Ectodermal cell (in vitro differentiated cells): Measurements from ENCODE around the gene CRYBA4. TPM values are rescaled to one million over a fixed set of nuclear protein-coding genes. Genes with fewer than 3 reads are reported as not detected.

ENCODE experiments used
- H3K27ac ChIP-seq: 2 replicates; pipeline ENCODE4 v1.7.0; 2013; ENCODE audit warnings: mild to moderate bottlenecking, low read depth, low read length; ENCODE audit not compliant: insufficient read depth, poor library complexity, severe bottlenecking
- H3K27me3 ChIP-seq: 2 replicates; pipeline ENCODE4 v1.7.0; 2013; ENCODE audit warnings: mild to moderate bottlenecking, low read length; ENCODE audit not compliant: insufficient read depth, control insufficient read depth, poor library complexity, severe bottlenecking
- H3K36me3 ChIP-seq: one replicate; pipeline ENCODE4 v1.7.0; 2013; ENCODE audit warnings: low read length; ENCODE audit not compliant: control insufficient read depth, insufficient read depth
- H3K4me1 ChIP-seq: one replicate; pipeline ENCODE4 v1.7.0; 2013; ENCODE audit warnings: low read length; ENCODE audit not compliant: control insufficient read depth, insufficient read depth
- H3K4me3 ChIP-seq: 2 replicates; pipeline ENCODE4 v1.7.0; 2013; ENCODE audit warnings: low read depth, low read length, control low read depth; ENCODE audit not compliant: insufficient read depth
- H3K9me3 ChIP-seq: 2 replicates; pipeline ENCODE4 v1.7.0; 2013; ENCODE audit warnings: mild to moderate bottlenecking, low read length, moderate library complexity; ENCODE audit not compliant: control insufficient read depth
- WGBS, 2 experiments: methylation state at CpG; one replicate each; pipeline ENCODE4 v1.1.7; 2013; ENCODE audit warnings: missing lambda C conversion rate in 2 of 2; 5-methylcytosine and 5-hydroxymethylcytosine counted together
- polyA plus RNA-seq, 4 experiments: library from polyadenylated mRNA; stranded (reverse); fragments of 50-300 nt; gene quantifications; one replicate each; pipeline ENCODE4 v1.2.3, GENCODE V29; 2013

CRYBA4 gene
- polyA plus RNA-seq (2013, experiment 1 of 4): 2.8 TPM
- polyA plus RNA-seq (2013, experiment 2 of 4): 2.4 TPM
- 2.3 TPM for polyA plus RNA-seq (2013, experiment 3 of 4)
- polyA plus RNA-seq (2013, experiment 4 of 4): 2.4 TPM

- Histone ChIP-seq H3K4me1 (peaks cover 20% of the 10 kb centered on the region), H3K27ac (no peak within 1 kb of the TSS), H3K4me3 (no peak within 1 kb of the TSS), H3K9me3 (no peaks in the 10 kb centered on the region), H3K27me3 (no peaks in the 10 kb centered on the region), H3K36me3 (no peaks in the 10 kb centered on the region)
- 48 to 51% methylated on average over 7 of the region's 7 CpGs for WGBS, 2 experiments
These were observed at the start of gene CRYBA4 for GRCh38 chr22:26621663-26622062. Gene CRYBA4, plus strand, starts transcription at chr22:26621963. Its CDS starts 634 bp downstream, at chr22:26622597.

GRCh38 chr22:26573026-26573662 lies 48.6 kb upstream of the CRYBA4 start:
- Histone ChIP-seq H3K36me3 (no peaks in the 10 kb centered on the region), H3K9me3 (no peaks in the 10 kb centered on the region), H3K27me3 (no peaks in the 10 kb centered on the region), H3K4me3 (no peak overlapping the region), H3K4me1 (peaks cover 21% of the 10 kb centered on the region), H3K27ac (no peak overlapping the region)
- WGBS, 2 experiments: 88 to 93% methylated on average over 10 of the region's 10 CpGs

- Histone ChIP-seq H3K36me3 (no peaks in the 10 kb centered on the region), H3K27me3 (no peaks in the 10 kb centered on the region), H3K9me3 (no peaks in the 10 kb centered on the region), H3K4me3 (no peak overlapping the region), H3K4me1 (peaks cover 16% of the 10 kb centered on the region), H3K27ac (no peak overlapping the region)
- WGBS, 2 experiments: 89 to 94% methylated on average over 6 to 7 of the region's 7 CpGs
These were observed 47.6 kb upstream of the CRYBA4 start for GRCh38 chr22:26574001-26574723.

DNA sequence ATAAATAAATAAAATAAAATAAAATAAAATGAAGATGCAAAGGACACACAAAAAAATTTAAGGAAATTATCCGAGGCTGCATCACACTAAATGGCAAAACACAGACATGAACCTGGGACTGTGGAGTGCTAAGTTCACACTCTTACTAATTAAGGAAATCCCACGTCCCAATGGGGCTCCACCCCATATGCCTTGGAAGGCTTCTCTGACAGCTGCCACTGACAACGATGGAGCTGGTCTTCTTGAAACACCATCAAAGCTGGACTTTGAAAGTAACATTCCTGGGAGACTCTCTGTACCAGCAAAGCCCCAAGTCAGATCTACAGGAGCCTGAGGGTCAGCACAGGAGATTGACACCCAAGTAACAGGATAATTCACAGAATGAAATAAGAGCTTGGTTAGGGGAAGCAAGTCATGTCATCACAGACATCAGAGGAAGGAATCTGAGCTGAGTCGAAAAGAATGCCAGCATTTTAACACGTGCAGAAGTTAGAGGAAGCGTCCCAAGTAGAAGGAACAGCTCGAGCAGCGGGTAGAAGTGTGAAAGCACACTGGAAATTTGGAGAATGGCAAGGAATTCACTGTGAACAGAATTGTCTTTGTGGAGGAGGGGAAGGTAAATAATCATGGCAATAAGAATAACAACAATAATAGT lies 45.6 kb upstream of the CRYBA4 start:
- Histone ChIP-seq H3K27ac (peak overlapping the region; percentile 22), H3K4me3 (no peak overlapping the region), H3K9me3 (no peaks in the 10 kb centered on the region), H3K36me3 (no peaks in the 10 kb centered on the region), H3K4me1 (peaks cover 6% of the 10 kb centered on the region), H3K27me3 (no peaks in the 10 kb centered on the region)
- 80 to 84% methylated on average over 8 of the region's 8 CpGs for WGBS, 2 experiments

- 95 to 96% methylated on average over 7 of the region's 7 CpGs for WGBS, 2 experiments
- H3K27ac ChIP-seq: no peak overlapping the region
- no peak overlapping the region for H3K4me3 ChIP-seq
- H3K36me3 ChIP-seq: no peaks in the 10 kb centered on the region
- H3K27me3 ChIP-seq: no peaks in the 10 kb centered on the region
- no peaks in the 10 kb centered on the region for H3K9me3 ChIP-seq
- no peaks in the 10 kb centered on the region for H3K4me1 ChIP-seq
These were observed 44.7 kb upstream of the CRYBA4 start for GRCh38 chr22:26577081-26577480.

DNA sequence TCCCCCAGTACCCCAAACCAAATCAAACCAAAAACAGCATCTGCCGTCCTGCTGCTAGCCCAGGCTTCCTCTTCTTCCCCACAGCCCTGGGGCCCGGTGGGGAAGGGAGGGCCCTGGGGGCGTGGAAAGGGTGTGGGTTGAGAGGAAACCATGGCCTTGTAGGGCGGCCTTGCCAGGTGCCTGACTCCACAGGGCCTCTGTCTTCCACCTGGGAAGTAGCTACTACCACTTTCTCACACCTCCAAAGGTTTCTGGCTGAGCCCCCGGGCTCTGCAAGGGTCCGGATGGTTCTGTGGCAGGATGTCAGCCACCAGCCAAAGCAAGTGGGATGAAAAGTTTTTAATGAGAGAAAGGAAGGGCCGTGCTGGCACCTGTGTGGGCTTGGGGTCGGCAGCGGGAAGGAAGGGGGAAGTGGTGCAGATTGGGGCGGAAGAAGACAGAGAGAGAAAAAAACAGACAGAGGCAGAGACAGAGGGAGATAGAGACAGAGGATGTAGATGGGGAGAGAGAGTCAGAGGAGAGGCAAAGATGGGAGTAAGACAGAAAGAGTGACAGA lies 42.4 kb upstream of the CRYBA4 start:
- H3K9me3 ChIP-seq: no peaks in the 10 kb centered on the region
- H3K4me3 ChIP-seq: no peak overlapping the region
- H3K4me1 ChIP-seq: no peaks in the 10 kb centered on the region
- no peaks in the 10 kb centered on the region for H3K27me3 ChIP-seq
- H3K27ac ChIP-seq: no peak overlapping the region
- H3K36me3 ChIP-seq: no peaks in the 10 kb centered on the region
- WGBS, 2 experiments: 75 to 83% methylated on average over 10 of the region's 10 CpGs

GRCh38 chr22:26580240-26580962 lies 41.4 kb upstream of the CRYBA4 start:
- Histone ChIP-seq H3K27ac (no peak overlapping the region), H3K36me3 (no peaks in the 10 kb centered on the region), H3K27me3 (no peaks in the 10 kb centered on the region), H3K9me3 (no peaks in the 10 kb centered on the region), H3K4me1 (no peaks in the 10 kb centered on the region), H3K4me3 (no peak overlapping the region)
- 36 to 44% methylated on average over 11 to 13 of the region's 13 CpGs for WGBS, 2 experiments

DNA sequence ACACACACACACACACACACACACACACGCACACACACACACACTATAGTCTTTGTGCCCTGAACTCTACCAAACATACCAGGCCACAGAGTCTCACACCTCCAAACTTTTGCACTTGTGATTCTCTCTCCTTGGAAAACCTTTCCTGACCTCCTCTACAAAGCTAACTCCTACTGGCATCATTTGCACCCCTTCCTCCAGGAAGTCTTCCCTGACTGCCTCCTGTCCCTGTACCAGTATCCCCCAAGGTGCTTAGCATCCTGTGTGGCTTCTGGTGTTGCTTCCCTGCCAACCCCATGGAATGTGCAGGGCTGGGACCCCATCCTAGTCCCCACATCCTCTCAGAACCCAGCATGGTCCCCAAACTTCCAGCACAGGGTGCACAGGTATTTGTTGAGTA lies 40.7 kb upstream of the CRYBA4 start:
- Histone ChIP-seq H3K27ac (no peak overlapping the region), H3K36me3 (no peaks in the 10 kb centered on the region), H3K4me3 (no peak overlapping the region), H3K9me3 (no peaks in the 10 kb centered on the region), H3K27me3 (no peaks in the 10 kb centered on the region), H3K4me1 (no peaks in the 10 kb centered on the region)
- 46 to 71% methylated on average over 1 of the region's 1 CpG for WGBS, 2 experiments

- Histone ChIP-seq H3K4me1 (no peaks in the 10 kb centered on the region), H3K27me3 (no peaks in the 10 kb centered on the region), H3K36me3 (no peaks in the 10 kb centered on the region), H3K9me3 (no peaks in the 10 kb centered on the region), H3K4me3 (no peak overlapping the region), H3K27ac (no peak overlapping the region)
- WGBS, 2 experiments: 94 to 95% methylated on average over 8 of the region's 8 CpGs
These were observed 40.1 kb upstream of the CRYBA4 start for GRCh38 chr22:26581633-26582168.
